AG09319 (cell line): ENCODE results near the gene OGFOD1.

ENCODE experiments used
- DNase-seq: peaks from one replicate; pipeline ENCODE4 v3.0.0-alpha.2; 2010; ENCODE audit warnings: low read depth; ENCODE audit errors: extremely low read depth
- TF ChIP-seq, protein P1 (sequence below): IDR thresholded peaks from 2 replicates; pipeline ENCODE4 v1.5.1; 2011; ENCODE audit warnings: low read depth, mild to moderate bottlenecking, inconsistent platforms, low read length, moderate library complexity

OGFOD1 gene

DNA sequence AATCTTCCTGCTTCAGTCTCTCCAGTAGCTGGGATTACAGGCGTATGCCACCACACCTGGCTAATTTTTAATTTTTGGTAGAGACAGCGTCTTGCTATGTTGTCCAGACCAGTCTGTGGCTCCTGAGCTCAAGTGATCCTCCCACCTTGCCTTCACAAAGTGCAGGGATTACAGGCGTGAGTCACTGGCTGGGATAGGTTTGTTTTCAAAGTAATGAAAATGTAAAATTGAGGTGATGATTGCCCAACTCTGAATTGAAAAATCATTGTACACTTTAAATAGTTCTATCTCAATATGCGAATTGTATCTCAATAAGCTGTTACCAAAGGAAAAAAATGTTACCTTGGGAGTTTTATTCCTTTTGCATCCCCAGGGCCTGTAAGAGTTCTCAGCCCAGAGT is 24.8 kb upstream of the OGFOD1 start:
- TF ChIP-seq, protein P1, sequence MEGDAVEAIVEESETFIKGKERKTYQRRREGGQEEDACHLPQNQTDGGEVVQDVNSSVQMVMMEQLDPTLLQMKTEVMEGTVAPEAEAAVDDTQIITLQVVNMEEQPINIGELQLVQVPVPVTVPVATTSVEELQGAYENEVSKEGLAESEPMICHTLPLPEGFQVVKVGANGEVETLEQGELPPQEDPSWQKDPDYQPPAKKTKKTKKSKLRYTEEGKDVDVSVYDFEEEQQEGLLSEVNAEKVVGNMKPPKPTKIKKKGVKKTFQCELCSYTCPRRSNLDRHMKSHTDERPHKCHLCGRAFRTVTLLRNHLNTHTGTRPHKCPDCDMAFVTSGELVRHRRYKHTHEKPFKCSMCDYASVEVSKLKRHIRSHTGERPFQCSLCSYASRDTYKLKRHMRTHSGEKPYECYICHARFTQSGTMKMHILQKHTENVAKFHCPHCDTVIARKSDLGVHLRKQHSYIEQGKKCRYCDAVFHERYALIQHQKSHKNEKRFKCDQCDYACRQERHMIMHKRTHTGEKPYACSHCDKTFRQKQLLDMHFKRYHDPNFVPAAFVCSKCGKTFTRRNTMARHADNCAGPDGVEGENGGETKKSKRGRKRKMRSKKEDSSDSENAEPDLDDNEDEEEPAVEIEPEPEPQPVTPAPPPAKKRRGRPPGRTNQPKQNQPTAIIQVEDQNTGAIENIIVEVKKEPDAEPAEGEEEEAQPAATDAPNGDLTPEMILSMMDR, result no peak

DNA sequence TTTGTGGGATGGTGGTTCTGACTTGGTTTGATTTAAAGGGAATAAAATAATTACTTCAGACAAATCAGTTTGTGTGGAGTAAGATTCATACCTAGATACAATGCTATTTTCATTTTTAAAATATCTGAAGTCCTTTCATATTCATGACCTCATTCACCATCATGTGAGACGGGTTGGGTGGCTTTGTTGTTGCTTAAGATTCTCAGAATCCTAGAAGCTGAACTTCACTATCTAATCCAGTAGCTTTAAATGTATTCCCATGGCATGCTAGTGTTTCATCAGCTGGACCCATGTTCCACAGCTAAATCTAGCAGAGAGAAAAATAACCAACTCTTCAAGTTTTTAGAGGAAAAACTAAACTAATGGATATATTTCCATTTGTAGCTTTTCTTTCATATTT is 23.3 kb upstream of the OGFOD1 start:
- no peak for DNase-seq
- TF ChIP-seq, protein P1, result no peak

More for the DNA sequence above, 24.8 kb upstream of the OGFOD1 start:
- DNase-seq, result no peak

DNA sequence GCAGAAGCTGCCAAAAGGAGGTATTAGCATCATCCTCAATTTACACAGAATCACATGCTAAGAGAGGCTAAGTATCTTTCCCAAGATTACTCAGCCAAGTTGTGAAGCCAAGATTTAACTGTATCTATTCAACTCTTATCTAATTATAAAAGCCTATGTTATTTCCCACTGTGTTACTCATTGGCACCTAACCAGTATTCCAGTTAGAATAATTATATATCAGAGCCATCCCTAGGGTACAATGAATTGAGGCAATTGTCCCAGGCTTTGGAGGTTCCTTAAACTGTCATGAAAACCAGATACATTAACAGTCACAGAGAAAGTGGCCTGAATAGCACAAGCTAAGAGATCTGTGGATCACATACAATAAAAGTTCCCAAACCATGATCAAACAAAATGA is 15.1 kb upstream of the OGFOD1 start:
- TF ChIP-seq, protein P1, result no peak
- no peak for DNase-seq

DNA sequence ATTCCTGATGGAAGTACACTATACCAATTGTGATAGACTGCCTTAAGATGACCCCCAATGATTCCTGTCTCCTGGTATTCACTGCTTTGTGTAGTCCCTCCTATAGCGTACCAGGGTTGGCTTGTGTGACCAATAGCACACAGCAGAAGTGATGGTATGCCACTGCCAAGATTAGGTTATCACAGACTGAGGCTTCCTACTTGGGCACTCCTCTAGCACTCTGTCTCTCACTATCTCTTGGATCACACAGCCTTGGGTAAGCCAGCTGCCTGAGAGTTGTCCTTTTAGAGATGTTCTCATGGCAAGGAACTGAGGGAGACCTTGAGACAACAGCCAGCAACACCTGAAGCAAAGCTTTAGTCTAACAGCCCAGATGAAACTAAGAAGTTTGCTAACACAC is 13.3 kb upstream of the OGFOD1 start:
- no peak for DNase-seq
- TF ChIP-seq, protein P1, result no peak

DNA sequence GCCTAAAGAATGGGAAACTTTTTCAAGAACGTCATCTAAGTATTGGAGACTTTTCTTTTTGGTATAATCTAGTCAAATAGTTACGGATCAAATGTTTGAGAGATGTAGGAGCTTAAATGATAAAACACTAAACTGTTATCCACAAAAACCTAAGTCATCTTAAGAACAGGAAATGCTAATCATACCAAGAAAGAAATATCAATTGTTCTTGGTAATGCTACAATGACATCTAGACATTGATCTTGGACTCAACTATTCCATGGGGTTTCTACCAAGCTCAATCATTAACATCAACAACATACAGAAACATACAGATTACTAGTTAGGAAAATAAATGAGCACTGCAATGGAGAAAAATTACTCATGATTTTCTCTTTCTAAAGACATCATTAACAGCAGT is 4.1 kb upstream of the OGFOD1 start:
- no peak for DNase-seq
- TF ChIP-seq, protein P1, result no peak

DNA sequence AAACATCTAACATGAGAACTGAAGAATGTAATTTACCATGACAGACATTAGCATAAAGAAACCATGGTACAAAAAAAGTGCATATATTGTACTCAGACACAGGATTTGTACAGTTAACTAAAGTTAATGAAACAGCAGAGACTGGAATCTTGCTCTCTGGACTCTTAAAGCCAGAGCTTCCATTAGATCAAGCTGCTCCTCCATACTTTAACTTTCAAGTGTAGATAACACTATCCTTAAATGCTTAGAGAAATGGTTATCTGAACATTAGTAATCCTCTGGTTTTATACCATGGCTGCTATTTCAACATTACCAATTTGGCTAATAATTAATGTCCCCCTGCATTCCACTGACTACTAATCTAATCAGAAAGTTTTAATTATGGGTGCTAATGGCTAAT is 3.3 kb upstream of the OGFOD1 start:
- TF ChIP-seq, protein P1, result no peak
- no peak for DNase-seq

DNA sequence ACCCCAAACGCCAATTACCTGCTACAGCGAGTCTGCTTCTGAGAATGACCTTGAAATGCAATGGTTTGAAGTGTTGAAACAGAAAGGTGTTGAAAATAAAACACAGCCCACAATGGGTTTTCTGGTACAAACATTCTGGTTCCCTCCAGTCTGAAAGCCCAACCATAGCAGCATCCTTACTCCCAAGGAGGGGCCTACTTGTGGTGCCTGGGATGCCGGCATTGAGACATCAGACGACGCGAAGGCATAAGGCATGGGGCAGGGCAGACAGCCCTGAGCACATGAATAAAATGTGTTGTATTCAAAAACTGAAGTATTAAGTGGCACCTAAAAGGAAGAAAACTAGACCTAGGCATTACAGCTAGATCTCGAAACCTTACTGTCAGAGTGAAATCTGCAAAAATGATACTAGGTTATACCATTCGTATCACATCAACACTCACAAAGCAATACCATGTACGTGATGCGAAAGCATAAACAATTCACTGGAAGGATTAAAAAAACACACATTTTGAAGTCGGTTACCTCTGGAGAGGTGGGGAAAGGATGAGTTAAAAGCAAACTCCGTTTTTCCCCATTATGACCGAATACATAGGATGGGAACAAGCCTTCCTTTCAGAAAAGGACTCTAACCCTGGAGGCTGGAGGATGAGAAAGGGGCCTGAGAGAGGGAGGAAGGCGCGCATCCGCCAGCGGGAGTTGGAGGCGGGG is 924 bp upstream of the OGFOD1 start:
- DNase-seq, result no peak
- TF ChIP-seq, protein P1, result no peak
